AG09319 (cell line): ENCODE data around the gene FCN1.

Experiments
- DNase-seq: peaks from one replicate; pipeline ENCODE4 v3.0.0-alpha.2; 2010; ENCODE audit warnings: low read depth; ENCODE audit errors: extremely low read depth
- CTCF ChIP-seq: IDR thresholded peaks from 2 replicates; pipeline ENCODE4 v1.5.1; 2011; ENCODE audit warnings: low read depth, mild to moderate bottlenecking, inconsistent platforms, low read length, moderate library complexity

The FCN1 gene

GRCh38 chr9:134936346-134937163 is 18.8 kb upstream of the FCN1 start:
- no peak for DNase-seq
- TF ChIP-seq CTCF, result no peak

DNA sequence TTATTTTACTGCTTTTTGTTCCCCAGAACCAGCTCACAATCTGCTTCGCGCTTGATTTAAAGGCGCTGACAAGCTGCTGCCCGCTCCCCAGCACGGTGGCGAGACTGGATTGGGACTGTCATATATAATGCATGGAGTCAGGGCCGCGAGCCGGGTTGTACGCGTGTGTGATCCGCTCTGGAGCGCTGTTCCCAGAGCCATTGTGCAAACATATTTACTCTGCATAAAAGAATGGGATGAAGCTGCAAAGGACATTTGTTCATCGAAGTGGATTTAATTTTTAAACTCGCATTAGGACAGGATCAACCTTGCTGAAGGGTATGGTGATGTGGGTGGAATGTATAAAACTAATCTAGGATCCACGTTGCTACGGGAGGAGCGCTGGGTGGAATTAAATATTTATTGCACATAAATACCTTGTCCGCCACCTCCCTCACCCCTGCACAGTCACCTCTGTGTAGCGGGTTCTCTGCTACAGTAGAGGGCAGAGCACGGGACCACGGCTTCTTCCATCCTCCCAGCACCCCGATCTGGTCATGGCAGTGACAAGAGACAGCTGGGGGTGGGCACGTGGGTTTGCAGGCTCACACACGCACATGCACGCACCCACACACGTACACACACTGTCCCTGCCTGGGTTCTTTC is 18.1 kb upstream of the FCN1 start:
- no peak for DNase-seq
- TF ChIP-seq CTCF, result no peak

DNA sequence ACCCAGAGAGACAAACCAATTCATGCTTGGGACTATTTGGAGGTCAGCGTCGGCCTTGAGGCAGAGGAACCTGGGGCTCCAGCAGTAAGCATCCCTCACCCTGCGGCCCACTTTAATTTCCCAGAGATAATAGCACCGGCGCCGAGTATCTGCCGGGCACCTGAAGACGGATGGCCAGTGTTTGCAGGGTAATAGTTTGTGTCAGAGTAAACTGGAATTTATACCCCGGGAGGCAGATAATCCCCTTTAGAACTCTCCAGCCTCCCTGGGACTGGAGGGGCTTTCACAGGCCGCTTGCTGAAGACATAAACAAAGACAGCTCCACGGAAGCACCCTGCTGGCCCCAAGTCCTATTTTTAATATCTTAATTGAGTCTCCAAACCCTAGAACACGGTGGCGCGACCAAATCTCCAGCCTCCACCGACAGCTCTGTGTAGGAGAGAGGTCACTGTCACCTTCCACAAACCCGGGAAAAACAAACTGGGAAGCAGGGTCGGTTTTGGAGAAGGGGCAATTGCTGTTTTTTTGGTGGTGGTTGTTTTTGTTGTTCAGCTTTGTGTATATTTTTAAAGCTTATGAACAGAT is 17.4 kb upstream of the FCN1 start:
- no peak for TF ChIP-seq CTCF
- DNase-seq, result no peak

DNA sequence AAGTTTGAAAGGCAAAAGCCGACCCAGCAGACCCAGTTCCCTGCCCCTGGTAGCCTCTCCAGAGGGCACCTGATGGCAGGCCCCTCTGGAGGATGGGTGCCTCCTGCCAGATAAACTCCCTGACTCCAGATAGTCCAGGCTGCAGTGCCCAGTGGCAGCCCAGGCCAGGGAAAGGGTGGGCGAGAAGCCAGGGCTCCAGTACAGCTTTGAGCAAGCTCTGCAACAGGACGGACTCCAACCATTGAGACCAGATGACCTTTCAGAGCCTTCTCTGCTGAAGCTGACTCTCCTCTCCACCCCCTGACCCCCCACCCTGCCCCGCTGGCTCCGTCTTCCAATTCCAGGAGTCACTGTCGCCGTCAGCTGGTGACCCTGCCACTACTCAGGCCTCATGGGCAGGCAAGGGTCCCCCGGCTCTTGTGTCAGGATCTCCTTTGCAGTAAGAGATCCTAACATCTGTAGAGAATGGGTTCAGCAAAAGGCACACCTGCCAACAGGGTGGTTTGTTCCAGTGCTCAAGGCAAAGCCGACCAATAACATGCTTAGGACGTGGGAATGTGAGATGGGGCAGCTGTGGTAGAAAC is 15.5 kb upstream of the FCN1 start:
- no peak for TF ChIP-seq CTCF
- DNase-seq, result no peak

GRCh38 chr9:134932606-134933005 is 14.9 kb upstream of the FCN1 start:
- DNase-seq, result no peak
- no peak for TF ChIP-seq CTCF

GRCh38 chr9:134932171-134932570 is 14.5 kb upstream of the FCN1 start:
- no peak for TF ChIP-seq CTCF
- DNase-seq, result no peak

- no peak for DNase-seq
- TF ChIP-seq CTCF, result no peak
Observed at GRCh38 chr9:134930398-134930797, 12.7 kb upstream of the FCN1 start.
